ENCODE measurements around the gene PLXNA3. TPM values are rescaled to one million over a fixed set of nuclear protein-coding genes. Genes with fewer than 3 reads are reported as not detected.
A peak's percentile ranks its signal among the peaks of the same experiment; 100 is the strongest.

PLXNA3 gene
- 39.1 TPM for polyA plus RNA-seq (ENCODE audit: insufficient read length)

DNA sequence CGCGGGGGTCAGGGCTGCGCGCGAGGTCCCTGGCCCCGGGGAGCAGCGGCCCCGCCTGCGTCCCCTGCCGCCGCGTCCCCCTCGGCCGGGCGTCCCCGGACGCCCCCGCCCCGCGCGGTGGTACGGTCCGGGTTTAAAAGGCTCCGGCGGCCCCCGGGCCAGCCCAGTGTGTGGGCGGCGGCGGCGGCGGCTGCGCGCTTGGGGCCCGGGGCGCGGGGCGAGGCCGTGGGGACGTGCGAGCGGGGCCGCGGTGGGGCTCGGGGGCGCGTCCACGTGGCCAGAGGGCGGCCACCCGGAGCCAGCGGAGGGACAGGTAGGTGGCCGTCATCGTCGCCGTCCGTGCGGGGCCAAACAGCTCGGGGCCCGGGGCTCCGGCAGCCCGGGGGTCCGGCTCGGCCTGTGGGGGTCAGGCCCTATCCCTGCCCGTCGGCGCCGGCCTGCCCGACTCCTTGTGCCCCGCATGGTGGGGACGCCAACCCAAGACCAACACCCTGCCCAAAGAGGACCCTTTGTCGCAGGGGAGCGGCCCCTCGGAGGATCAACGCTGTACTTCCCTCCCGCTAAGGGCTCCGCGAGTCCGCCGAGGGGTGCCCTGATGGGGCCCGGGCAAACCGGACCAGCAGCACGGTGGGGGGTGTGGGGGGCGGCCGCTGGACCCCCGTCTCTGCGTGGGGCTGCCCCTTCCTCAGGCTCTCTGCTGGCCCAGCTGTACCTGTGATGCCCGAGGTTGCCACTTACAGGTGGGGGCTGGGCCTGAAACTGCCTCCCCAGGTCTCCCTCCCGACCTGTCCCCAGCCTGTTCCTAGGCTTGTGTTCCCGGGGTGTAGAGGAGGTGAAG, at the start of gene PLXNA3:
TSS of gene PLXNA3 (plus strand) at position 166 of the 838 bp plus-strand sequence. CDS start 1,903 bp downstream, outside the sequence.
- no peak for DNase-seq (ENCODE audit: low read depth)

DNA sequence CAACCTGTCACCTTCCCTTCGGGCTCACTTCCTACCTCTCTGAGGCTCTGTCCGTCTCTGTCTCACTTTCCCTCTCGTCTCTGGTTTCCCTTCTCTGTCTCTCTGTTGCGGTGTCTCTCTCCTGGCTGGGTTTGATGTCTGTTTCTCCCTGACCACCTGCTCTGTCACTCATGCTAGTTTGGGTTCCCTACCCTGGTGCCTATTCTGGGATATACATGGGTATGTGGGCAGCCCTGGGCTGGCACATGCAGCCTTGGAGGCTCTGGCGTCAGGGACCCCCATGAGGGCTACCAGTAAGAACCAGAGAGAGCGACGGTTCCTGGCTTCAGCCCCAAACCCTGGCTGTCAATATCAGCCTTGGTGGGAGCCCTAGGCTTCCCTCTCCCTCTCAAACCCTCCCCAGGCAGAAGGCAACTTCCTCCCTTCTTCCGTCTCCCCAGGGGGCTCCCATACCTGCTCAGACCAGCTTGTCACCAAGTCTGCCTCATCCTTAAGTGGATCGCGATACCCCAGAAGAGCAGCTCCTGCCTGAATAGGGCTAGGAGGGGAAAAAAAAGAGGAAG, 49.3 kb upstream of the PLXNA3 start:
- no peak for DNase-seq (ENCODE audit: low read depth)

DNA sequence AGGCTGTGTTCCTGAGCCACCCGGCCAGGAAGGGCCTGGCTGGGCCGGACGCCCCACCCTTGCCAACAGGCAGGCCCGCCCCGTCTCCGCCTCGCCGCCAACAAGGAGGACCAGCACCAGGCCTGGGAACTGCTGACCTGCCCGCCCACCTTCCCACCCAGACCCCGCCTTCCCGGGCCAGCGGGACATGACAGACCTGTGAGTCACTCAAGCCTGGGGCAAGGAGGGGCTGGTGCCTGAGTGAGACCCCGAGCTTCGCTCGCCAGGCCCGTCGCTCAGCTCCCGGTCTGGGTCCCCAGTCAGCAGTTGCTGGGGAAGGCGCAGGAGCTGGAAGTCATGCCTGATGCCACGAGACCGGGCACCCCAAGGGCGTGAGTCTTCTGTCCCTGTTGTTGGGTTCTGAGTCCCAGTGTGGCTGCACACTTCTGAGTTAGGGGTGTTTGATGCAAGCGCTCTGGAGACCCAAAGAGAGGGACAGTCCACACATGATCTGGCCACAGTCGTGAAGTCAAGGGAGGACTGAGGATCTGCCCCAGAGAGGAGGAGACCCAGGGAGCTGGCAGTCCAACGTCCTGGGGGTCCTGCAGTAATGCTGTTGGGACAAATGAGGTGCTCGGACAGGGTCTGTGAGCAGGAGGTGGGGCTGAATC, 48.7 kb upstream of the PLXNA3 start, which contains the start of gene DNASE1L1:
TSS of gene DNASE1L1 (minus strand) at position 33 of the 650 bp plus-strand sequence. CDS start 3,686 bp downstream, outside the sequence.
- no peak for DNase-seq (ENCODE audit: low read depth)

DNA sequence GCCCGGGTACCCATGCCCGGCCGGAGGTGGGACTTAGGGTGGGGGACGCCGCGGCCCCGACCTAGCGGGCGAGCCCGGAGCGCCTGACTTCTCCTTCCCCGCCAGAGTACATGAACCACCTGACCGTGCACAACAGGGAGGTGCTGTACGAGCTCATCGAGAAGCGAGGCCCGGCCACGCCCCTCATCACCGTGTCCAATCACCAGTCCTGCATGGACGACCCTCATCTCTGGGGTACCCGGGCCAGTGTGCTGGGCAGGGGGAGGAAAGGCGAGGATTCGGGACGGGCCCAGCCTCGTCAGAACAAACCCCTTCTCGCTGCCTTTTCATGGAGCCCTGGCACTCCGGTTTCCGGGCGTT, 46.1 kb upstream of the PLXNA3 start:
- DNase-seq (ENCODE audit: low read depth), result no peak

DNA sequence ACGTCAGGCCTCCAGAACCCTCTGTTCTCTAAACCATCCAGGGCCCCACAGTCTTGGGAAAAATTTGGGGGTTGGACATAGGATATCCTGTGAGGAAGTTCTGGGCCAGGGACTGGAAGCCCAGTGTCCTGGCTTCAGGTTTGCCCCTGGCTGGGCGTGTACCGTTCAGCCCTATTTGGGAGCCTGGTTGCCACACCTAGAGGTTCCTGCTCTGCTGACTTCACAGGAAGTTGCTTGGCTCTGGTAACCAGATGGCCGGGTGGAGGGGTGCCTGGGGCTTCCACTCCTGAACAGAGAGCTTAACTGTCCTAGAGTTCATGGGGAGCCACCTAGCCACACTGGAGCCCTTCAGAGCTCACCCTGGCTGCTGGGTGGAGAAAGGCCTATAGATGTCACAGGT, 45.6 kb upstream of the PLXNA3 start:
- no peak for DNase-seq (ENCODE audit: low read depth)

DNA sequence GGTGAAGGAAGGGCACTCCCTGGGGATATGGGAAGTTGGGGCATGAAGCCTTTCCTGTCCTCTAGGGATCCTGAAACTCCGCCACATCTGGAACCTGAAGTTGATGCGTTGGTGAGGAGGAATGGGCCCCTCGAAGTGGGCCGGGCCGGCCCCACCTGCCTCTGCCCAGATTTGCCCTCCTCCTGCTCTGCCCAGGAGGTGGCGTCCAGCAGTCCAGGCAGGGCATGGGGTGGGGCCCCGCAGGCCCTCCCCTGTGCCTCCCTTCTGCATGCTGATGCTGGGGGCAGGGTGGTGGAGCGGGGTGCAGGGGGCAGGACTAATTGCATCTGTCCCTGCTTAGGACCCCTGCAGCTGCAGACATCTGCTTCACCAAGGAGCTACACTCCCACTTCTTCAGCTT, 44.9 kb upstream of the PLXNA3 start:
- DNase-seq (ENCODE audit: low read depth), result no peak

DNA sequence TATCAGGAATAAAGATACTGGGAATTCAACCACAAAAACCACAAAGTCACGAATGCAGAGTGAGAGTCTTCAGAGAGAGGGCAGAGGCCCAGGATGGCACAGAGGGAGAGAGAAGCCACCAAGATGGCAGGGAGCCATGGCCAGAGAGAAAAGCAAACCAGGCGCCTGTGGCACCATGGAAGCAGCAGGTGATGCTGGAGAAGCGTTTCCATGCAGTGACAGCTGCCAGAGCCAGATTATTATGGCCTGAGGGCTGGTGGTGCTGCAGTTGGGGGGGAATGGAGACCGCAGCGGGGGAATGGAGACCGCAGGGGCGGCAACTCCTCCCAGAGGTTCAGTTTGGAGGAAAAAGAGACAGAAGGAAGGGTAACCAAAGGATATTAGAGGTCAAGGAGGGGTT, 40.9 kb upstream of the PLXNA3 start:
- DNase-seq (ENCODE audit: low read depth), result no peak

DNA sequence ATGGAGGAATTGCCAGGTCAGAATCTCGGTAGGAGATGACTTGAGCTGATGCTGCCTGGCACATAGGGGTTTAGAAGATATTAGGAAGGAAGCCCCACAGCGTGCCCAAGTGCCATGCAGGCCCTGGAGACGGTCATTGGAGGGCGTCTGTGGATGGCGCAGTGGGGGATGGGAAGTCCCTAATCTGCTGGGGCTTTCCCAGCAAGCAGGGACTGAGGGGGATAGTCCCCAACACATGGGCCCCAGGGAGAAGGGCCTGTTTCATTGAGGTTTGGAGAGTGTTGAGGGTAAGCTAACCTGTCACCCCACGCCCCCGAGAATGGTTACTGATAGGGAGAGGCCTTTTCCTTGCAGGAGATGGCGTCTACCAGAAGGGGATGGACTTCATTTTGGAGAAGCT, 38.9 kb upstream of the PLXNA3 start:
- no peak for DNase-seq (ENCODE audit: low read depth)

DNA sequence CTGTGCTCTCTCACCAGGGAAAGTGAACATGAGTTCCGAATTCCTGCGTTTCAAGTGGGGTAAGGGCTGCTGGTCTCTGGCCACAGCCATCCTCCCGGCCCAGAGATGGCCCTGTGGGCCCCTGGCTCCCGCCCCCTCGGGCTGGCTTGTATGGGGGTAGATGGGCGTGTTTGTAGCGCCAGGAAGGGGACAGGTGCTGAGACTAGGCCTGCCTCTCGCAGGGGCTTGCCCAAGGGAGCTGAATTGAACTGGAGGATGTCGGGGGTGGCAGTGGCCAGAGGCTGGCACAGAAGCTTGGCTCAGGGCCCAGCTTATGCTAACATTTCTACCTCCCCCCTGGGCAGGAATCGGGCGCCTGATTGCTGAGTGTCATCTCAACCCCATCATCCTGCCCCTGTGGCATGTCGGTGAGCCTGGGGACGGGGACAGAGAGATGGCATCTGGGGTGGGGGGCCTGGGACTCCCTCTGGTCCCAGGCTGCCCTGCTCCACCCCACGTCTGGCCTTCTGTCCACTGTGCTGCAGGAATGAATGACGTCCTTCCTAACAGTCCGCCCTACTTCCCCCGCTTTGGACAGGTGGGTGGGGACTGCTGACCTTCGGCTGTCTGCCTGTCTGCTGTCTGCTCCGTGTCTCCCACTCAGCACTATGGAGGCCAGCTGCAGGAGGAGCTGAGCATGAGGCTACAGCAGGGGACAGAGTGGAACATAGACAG, 38.2 kb upstream of the PLXNA3 start:
- no peak for DNase-seq (ENCODE audit: low read depth)

DNA sequence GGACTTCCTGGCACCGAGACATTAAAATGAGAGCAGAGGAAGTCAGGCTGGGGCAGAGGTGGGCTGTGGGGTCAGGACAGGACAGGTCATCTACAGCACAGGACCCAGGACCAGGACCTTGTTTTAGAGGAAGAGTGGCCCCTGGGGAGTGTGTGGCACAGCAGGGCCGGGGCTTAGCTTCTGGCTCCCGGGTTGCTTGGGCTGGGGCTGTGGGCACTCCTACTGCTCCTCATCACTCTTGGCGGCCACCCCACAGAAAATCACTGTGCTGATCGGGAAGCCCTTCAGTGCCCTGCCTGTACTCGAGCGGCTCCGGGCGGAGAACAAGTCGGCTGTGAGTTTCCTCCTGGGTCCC, 37.7 kb upstream of the PLXNA3 start:
- DNase-seq (ENCODE audit: low read depth), result no peak

DNA sequence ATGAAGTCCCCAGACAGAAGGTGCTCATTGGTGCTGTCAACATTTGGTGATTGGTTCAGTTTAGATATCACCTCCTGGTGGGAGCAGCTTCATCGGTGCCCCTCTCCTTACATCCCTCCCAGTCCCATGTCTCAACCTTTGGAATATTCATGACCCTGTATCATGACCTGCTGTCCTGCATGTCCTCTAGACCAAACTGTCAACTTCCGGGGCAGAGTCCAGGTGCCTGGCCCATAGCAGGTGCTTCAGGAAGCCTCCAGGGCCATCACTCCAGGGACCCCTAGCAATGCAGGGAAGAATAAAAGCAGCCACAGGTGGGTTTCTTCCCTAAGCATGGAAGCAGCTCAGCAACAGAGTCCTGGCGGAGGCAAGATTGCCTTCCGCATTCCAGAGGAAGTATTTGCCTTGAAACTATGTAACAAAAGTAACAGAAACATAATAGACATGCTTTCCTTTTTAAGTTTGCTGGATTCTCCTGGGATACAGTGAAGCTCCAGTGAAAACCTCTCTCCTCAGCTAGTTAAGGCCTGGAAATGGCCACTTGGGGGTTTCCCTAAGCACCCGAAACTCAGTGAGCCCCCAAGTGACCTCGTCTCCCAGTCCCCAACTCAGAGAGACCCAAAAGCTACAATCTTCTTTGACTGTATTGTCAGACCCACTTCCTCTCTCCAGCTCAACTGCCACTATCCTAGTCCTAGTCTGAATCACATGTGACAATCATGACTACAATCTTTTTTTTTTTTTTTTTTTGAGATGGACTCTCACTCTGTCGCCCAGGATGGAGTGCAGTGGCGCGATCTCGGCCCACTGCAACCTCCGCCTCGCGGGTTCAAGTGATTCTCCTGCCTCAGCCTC, 30.9 kb upstream of the PLXNA3 start:
- no peak for DNase-seq (ENCODE audit: low read depth)

DNA sequence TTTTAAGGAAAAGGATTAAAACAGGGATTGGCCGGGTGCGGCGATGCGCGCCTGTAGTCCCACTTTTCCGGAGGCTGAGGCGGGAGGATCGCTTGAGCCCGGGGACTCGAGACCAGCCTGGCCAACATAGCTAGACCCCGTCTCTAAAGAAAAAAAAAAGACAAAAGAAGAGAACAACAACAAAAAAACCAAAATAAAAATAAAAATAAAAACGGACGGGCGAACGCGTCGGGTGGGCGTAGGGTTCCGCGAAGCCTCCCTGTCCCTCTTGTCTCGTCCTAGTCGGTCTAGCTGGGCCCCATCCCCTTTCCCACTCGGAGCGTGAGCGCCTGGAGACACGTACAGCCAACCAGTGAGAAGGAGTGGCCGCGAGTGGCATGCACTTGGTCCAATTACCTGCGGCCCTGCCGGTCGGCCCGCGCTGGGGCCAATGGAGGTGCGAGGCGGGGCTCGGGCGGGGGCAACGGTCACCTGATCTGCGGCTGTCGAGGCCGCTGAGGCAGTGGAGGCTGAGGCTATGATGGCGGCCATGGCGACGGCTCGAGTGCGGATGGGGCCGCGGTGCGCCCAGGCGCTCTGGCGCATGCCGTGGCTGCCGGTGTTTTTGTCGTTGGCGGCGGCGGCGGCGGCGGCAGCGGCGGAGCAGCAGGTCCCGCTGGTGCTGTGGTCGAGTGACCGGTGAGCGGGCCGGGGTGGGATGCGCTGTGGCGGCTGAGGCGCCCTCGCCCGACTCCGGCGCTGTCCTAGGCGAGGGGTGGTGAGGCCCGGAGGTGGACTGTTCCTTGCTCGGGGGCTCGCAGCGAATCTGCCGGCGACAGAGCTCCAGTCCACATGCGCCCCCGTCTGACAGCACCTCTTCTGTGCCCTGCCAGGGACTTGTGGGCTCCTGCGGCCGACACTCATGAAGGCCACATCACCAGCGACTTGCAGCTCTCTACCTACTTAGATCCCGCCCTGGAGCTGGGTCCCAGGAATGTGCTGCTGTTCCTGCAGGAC, 29.6 kb upstream of the PLXNA3 start, which contains the start of gene ATP6AP1:
TSS of gene ATP6AP1 (plus strand) at position 502 of the 996 bp plus-strand sequence. CDS start at position 518, 16 bp downstream.
- peak; percentile 72 for DNase-seq (ENCODE audit: low read depth)

DNA sequence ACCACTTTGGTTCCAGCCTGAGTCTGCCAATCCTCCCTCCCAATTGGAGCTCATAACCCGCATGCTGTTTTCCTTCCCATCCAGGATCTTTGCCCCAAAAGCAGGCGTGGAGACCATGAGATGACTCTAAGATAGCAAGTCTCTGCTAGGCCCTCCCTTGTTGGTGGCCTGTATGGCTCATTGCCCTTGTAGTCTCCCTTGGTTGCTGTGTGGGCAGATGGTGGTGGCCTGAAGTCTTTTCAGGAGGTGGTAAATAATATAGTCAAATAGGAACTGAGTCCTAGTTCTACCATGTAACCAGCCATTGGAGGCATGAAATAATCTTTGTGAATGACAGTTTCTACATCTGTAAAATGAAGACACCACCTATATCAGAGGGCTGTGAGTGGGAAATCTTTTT, 28.4 kb upstream of the PLXNA3 start:
- DNase-seq (ENCODE audit: low read depth), result no peak

DNA sequence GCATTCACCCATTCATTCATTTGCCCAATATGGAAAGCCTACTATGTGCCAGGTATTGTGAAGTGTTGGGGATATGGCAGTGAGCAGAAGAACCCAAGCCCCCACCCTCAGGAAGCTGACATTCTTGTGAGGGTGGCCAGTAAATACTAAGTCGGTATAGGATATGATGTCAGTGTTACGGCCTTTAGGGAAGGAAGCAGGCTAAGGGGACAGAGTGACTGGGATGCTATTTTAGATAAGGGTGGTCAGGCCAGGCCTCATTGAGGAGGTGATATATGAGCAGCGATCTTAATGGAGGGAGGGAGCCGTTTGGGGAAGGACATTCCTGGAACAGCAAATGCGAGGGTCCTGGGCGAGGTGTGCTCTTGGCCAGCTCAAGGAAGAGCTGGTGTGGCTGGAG, 27.6 kb upstream of the PLXNA3 start:
- no peak for DNase-seq (ENCODE audit: low read depth)

DNA sequence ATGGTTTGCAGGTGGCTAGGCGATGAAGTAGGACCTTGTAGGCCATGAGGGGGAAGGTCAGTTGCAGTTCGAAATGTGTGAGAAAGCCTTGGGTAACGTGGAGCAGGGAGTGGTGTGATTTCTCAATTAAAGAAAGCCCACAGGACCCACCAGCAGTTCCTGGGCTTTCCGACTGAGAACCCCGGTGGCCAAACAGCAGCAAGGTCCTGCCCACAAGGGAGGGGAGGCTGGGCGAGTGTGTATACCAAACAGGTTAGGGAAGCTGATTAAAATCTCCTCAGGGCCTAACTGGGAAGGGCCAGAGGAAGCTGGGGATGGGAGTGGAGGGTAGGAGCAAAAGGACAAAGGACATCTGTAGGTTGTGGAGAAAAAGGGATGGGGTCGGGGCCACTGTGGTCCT, 27.2 kb upstream of the PLXNA3 start:
- no peak for DNase-seq (ENCODE audit: low read depth)

DNA sequence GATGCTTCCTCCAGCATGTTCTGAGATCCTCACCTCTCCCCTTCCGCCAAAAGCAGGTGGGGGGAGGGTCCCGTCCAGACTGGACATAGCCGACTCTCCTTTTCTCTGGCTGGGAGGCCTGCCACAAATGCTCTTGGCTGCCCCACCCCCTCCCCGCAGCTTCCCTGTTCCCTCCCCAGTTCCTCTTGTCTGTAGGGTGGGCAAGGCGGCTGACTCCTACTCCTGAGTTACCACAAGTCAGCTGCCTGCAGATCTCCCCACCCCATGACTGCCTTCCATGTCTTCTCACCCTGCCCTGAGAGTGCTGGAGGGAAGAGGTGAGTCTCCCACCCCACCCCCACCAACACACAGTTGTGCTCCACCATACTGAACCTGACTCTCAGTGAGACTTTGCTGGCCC, 26.7 kb upstream of the PLXNA3 start:
- DNase-seq (ENCODE audit: low read depth), result no peak

DNA sequence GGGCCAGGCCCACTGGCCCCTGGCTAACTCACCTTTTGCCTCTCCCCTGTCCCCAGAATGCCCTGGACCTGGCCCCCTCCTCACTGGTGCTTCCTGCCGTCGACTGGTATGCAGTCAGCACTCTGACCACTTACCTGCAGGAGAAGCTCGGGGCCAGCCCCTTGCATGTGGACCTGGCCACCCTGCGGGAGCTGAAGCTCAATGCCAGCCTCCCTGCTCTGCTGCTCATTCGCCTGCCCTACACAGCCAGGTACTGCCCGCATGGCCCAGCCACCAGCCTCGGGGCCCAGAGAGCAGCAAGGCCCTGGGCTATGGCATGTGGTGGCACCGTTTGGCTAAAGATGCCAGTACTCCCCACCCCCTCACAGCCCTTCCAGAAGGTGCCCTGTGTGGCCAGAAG, 25.9 kb upstream of the PLXNA3 start:
- DNase-seq (ENCODE audit: low read depth), result no peak

DNA sequence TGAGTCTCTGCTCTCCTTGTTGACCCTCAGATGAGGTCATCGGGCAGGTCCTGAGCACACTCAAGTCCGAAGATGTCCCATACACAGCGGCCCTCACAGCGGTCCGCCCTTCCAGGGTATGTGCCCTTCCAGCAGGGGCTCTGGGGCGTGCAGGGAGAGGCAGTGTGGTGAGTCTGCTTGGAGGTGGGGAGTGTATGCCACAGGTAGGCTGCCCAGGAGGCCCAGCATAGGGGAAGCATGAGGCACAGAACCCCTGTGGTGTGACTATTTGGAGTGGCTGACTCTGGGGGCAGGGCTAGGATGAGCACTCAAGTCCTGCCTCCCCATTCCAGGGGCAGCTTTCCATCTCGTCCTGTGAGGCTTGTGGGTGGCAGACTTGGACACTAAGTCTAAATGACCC, 24.5 kb upstream of the PLXNA3 start:
- DNase-seq (ENCODE audit: low read depth), result no peak

DNA sequence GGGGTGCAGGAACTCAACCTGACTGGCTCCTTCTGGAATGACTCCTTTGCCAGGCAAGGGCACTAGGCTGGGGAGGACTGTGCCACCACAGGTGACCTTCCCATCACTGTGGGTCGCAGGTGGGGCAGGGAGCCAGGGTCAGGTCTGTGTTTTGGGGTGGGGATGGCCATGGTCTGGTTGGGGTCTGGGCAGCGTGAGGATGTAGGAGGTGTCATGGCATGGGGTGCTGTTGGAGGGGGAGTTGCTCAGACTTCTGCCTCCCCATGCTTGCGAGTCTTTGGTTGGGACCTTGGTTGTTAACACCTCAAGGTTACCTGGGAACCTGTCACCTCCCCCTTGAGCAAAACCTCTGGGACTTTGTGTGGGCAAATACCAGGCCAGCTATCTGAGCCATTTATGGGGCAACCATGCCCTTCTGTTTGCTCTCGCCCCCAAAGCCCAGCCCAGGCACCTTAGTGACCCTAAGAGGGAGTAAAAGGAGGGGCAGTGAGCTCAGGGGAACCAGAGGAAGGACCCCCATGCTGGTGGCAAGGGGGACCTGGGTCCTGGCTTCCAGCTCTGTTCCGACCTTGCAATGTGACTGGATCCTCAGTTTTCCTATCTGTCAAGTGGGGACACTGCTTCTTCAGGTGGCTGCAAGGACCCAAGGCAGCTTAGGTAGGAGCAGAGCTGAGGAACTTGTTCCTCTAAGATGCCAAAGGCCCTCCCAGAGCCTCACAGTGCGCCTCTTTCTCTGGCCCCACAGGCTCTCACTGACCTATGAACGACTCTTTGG, 23.5 kb upstream of the PLXNA3 start:
- DNase-seq (ENCODE audit: low read depth), result no peak

Measured in forelimb muscle (tissue), 1 donor.